ENCODE data around the gene TCEAL5.

The TCEAL5 gene

GRCh38 chrX:103279624-103280023 is 3.1 kb upstream of the TCEAL5 start:
- in situ Hi-C loops (cut with MboI; ENCODE audit: low pct_unique_long_range_greater_than_20kb, low sequenced_read_pairs, unreplicated experiment) = no loop called here
- TF ChIP-seq CTCF (IDR thresholded peaks at IDR 0.05; ENCODE audit: extremely low read depth, insufficient read depth, missing control alignments) = no peak

GRCh38 chrX:103275947-103276567 is 493 bp downstream of the TCEAL5 start:
- no peak for DNase-seq (ENCODE audit: low spot score)

More at GRCh38 chrX:103279624-103280023, 3.1 kb upstream of the TCEAL5 start:
- DNase-seq (ENCODE audit: low spot score) = no peak

GRCh38 chrX:103274284-103274683 is 2.3 kb downstream of the TCEAL5 start:
- DNase-seq (ENCODE audit: low spot score) = no peak
- TF ChIP-seq CTCF (IDR thresholded peaks at IDR 0.05; ENCODE audit: extremely low read depth, insufficient read depth, missing control alignments) = no peak
- in situ Hi-C loops (cut with MboI; ENCODE audit: low pct_unique_long_range_greater_than_20kb, low sequenced_read_pairs, unreplicated experiment) = no loop called here

More at GRCh38 chrX:103275947-103276567, 493 bp downstream of the TCEAL5 start:
- in situ Hi-C loops (cut with MboI; ENCODE audit: low pct_unique_long_range_greater_than_20kb, low sequenced_read_pairs, unreplicated experiment) = no loop called here
- TF ChIP-seq CTCF (IDR thresholded peaks at IDR 0.05; ENCODE audit: extremely low read depth, insufficient read depth, missing control alignments) = no peak

- no peak for TF ChIP-seq CTCF (IDR thresholded peaks at IDR 0.05; ENCODE audit: extremely low read depth, insufficient read depth, missing control alignments)
These were observed 18.3 kb downstream of the TCEAL5 start for GRCh38 chrX:103258275-103258674.

GRCh38 chrX:103256651-103257050 is 19.9 kb downstream of the TCEAL5 start:
- no peak for DNase-seq (ENCODE audit: low spot score)
- in situ Hi-C loops (cut with MboI; ENCODE audit: low pct_unique_long_range_greater_than_20kb, low sequenced_read_pairs, unreplicated experiment) = no loop called here
- no peak for TF ChIP-seq CTCF (IDR thresholded peaks at IDR 0.05; ENCODE audit: extremely low read depth, insufficient read depth, missing control alignments)

More at GRCh38 chrX:103258275-103258674, 18.3 kb downstream of the TCEAL5 start:
- DNase-seq (ENCODE audit: low spot score) = no peak
- in situ Hi-C loops (cut with MboI; ENCODE audit: low pct_unique_long_range_greater_than_20kb, low sequenced_read_pairs, unreplicated experiment) = no loop called here

GRCh38 chrX:103254921-103255493 is 21.5 kb downstream of the TCEAL5 start, which contains the start of gene TCEAL8:
Gene TCEAL8 (minus strand): TSS chrX:103255155. CDS start chrX:103253979, 1,176 bp downstream.
- in situ Hi-C loops (cut with MboI; ENCODE audit: low pct_unique_long_range_greater_than_20kb, low sequenced_read_pairs, unreplicated experiment) = no loop called here
- DNase-seq (ENCODE audit: low spot score) = peak; percentile 52
- TF ChIP-seq CTCF (IDR thresholded peaks at IDR 0.05; ENCODE audit: extremely low read depth, insufficient read depth, missing control alignments) = no peak

Data from GM13977 (cell line).